ENCODE results near the gene MAP7D3. TPM values are rescaled to one million over a fixed set of nuclear protein-coding genes. Genes with fewer than 3 reads are reported as not detected.

MAP7D3 gene
- total and polyA plus RNA-seq, 2 of the 8 experiments (the other 6 are each of a cell fraction or from before 2014, with no cell fraction given), result 4.8 to 19.6 TPM

- TF ChIP-seq RBBP5 (IDR thresholded peaks at IDR 0.05; ENCODE audit: borderline replicate concordance, low read depth, low read length), result no peak
- TF ChIP-seq TAF1 (IDR thresholded peaks at IDR 0.05; ENCODE audit: low read depth, low read length), result no peak
- no peak for TF ChIP-seq CBX8 (IDR thresholded peaks at IDR 0.05; ENCODE audit: borderline replicate concordance, low read depth, low read length)
- no peak for TF ChIP-seq FOSL1 (IDR thresholded peaks at IDR 0.05; ENCODE audit: insufficient read depth, low read depth, low read length)
- no peak for TF ChIP-seq EP300 (IDR thresholded peaks at IDR 0.05; ENCODE audit: borderline replicate concordance in 1 of 2, low read depth in 2 of 2, low read length in 2 of 2)
- no peak for TF ChIP-seq POLR2A (IDR thresholded peaks at IDR 0.05; ENCODE audit: control extremely low read depth in 1 of 2, low read depth in 2 of 2, low read length in 2 of 2)
- TF ChIP-seq RAD21 (IDR thresholded peaks at IDR 0.05 in 1 of 2, conservative IDR thresholded peaks at IDR 0.05 in 1 of 2; ENCODE audit: low read depth in 2 of 2, low read length in 2 of 2), result no peak
- no peak for TF ChIP-seq GABPA (IDR thresholded peaks at IDR 0.05; ENCODE audit: borderline replicate concordance, insufficient read depth, low read length)
- no peak for TF ChIP-seq RNF2 (IDR thresholded peaks at IDR 0.05; ENCODE audit: borderline replicate concordance, low read depth, low read length, missing control alignments, poor library complexity, severe bottlenecking)
Measured at GRCh38 chrX:136204571-136204970, 46.6 kb downstream of the MAP7D3 start (continued).
